AG09319 (cell line): Measurements from ENCODE around the gene NAP1L1.

ENCODE experiments used
- DNase-seq: peaks from one replicate; pipeline ENCODE4 v3.0.0-alpha.2; 2010; ENCODE audit warnings: low read depth; ENCODE audit errors: extremely low read depth
- CTCF ChIP-seq: IDR thresholded peaks from 2 replicates; pipeline ENCODE4 v1.5.1; 2011; ENCODE audit warnings: low read depth, mild to moderate bottlenecking, inconsistent platforms, low read length, moderate library complexity

Gene NAP1L1

GRCh38 chr12:76018672-76019071 is 65.8 kb downstream of the NAP1L1 start:
- TF ChIP-seq CTCF: no peak

GRCh38 chr12:76018111-76018510 is 66.4 kb downstream of the NAP1L1 start:
- TF ChIP-seq CTCF: no peak
- no peak for DNase-seq

More at GRCh38 chr12:76018672-76019071, 65.8 kb downstream of the NAP1L1 start:
- no peak for DNase-seq

DNA sequence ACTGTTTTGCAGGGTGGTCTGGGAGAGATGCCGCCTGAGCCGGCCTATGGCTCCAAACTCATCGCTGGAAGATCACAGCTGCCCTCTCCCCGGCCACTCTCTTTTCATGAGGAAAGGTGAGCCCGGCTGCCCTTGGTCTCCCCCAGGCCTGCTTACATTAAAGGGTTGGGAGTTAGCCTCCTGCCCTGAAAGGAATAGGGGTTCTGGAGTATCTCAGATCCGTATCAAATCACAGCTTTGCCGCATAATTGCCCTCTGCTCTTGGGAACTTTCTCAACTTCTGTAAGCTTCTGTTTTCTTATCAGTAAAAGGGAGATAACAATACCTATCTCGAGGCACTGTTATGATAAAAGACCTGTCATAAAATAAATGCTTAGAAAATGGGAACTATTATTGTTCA is 70.5 kb downstream of the NAP1L1 start:
- no peak for TF ChIP-seq CTCF
- no peak for DNase-seq

DNA sequence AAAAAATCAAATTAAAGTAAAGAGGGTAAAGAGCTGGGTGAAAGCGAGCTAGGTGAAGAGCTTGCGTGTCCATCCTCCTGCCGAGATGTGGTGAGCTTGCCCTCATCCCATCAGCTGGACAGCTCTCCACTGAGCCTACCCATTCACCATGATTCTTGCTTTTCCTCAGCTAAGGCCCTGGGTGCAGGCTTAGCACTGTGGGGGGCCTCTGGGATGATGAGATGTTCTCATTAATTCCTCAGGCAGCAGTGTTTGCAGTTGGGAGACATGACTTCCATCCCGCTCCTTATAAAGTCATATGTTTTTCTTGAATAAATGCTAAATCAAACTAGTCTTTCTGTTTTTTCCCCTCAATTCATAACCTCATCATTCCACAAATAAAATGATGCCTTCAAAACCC is 70.9 kb downstream of the NAP1L1 start:
- no peak for TF ChIP-seq CTCF
- no peak for DNase-seq

DNA sequence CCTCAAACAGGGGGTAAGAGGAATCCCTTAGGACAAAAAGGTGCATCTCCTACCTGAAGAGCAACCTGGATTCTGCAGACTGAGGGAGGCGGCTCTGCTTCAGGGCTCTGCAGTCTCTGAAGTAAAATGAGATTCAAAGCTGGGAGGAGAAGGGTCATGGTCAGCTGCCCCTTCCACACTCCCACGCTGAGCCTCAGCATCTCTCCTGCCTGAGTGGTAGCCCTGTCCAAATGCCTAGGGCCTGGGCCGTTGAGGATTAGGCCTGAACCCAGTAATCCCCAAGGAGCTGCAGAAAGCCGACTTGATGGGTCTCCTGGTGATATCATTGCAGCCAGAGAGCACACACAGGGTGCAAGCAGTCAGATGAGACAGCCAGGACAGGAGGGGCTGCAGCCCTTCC is 71.8 kb downstream of the NAP1L1 start:
- no peak for DNase-seq
- no peak for TF ChIP-seq CTCF

DNA sequence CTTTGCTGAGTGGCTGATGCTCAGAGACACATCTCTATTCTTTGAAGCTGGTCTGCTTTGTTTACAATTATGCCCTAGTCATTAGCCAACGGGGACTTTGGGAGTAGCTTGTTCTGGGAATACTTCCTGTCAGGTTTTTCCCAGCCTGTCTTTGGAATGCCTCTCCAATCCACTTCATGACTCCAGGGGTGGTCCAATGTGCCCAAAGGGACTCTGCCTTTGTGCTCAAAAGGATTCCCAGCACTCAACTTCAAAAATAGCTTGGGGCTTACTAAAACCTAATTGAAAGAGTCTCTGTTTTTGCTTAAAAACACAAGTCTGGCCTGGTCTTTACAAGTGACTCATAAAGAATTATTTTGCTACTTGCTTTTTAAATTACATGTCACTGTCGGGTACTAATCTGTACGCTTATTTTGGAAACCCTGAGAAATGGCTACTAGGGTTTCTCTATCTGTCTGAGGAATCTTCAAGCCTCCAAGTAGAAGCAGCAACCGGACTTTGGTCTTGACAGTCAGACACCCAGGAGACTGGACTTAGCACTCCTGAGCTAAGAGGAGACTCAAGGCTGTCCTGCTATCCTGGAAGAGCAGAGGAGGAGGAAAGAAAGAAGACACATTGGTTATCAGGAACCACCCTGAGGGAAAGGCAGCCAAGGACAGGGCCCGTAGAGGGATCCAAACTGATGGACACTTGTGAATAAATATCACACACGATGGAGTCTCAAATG is 73.6 kb downstream of the NAP1L1 start:
- DNase-seq: no peak
- no peak for TF ChIP-seq CTCF

GRCh38 chr12:76008428-76008827 is 76.1 kb downstream of the NAP1L1 start:
- no peak for TF ChIP-seq CTCF
- DNase-seq: no peak
